ENCODE measurements around the gene MYO7B. TPM values are rescaled to one million over a fixed set of nuclear protein-coding genes. Genes with fewer than 3 reads are reported as not detected.

MYO7B gene
- total RNA-seq, 4 donors from 2014 or later, result 2.3 to 13.0 (median 4.8) TPM

GRCh38 chr2:127624320-127624755 lies 88.9 kb downstream of the MYO7B start:
- no peak for DNase-seq (ENCODE audit: low spot score in 2 of 2)
- TF ChIP-seq POLR2A (IDR thresholded peaks at IDR 0.05), result no peak
- no peak for TF ChIP-seq CTCF (IDR thresholded peaks at IDR 0.05)
- whole genome bisulfite sequencing, 2 donors, result 98 to 99% methylated on average over 5 of the region's 5 CpGs
- intact Hi-C loops (cut with DNase I; ENCODE audit: low total_unique reads), result no loop called here
- H3K4me3 ChIP-seq (ENCODE audit: low read depth, poor library complexity, severe bottlenecking), result no peak overlapping the region

- DNase-seq (ENCODE audit: low spot score in 2 of 2), result peak in 1 of 2 donors; percentile 84
- intact Hi-C loops (cut with DNase I; ENCODE audit: low total_unique reads), result no loop called here
- TF ChIP-seq POLR2A (IDR thresholded peaks at IDR 0.05) (no peak), CTCF (IDR thresholded peaks at IDR 0.05) (no peak)
- 85 to 87% methylated on average over 21 to 23 of the region's 23 CpGs for WGBS, 2 donors
- H3K4me3 ChIP-seq (ENCODE audit: low read depth, poor library complexity, severe bottlenecking), result no peak overlapping the region
Observed at GRCh38 chr2:127624756-127625571, 89.5 kb downstream of the MYO7B start.

- peak in 1 of 2 donors; percentile 67 for DNase-seq (ENCODE audit: low spot score in 2 of 2)
- H3K4me3 ChIP-seq (ENCODE audit: low read depth, poor library complexity, severe bottlenecking), result no peak overlapping the region
- 78 to 94% methylated on average over 1 to 2 of the region's 2 CpGs for WGBS, 2 donors
- intact Hi-C loops (cut with DNase I; ENCODE audit: low total_unique reads), result no loop called here
- TF ChIP-seq POLR2A (IDR thresholded peaks at IDR 0.05) (no peak), CTCF (IDR thresholded peaks at IDR 0.05) (no peak)
Observed at GRCh38 chr2:127625572-127625951, 90.1 kb downstream of the MYO7B start.

- no peak overlapping the region for H3K4me3 ChIP-seq (ENCODE audit: low read depth, poor library complexity, severe bottlenecking)
- WGBS, 2 donors, result 41 to 45% methylated on average over 12 of the region's 12 CpGs
- intact Hi-C loops (cut with DNase I; ENCODE audit: low total_unique reads), result no loop called here
- DNase-seq (ENCODE audit: low spot score in 2 of 2), result no peak
- TF ChIP-seq CTCF (IDR thresholded peaks at IDR 0.05), result no peak
- no peak for TF ChIP-seq POLR2A (IDR thresholded peaks at IDR 0.05)
Observed at GRCh38 chr2:127626175-127626574, 90.7 kb downstream of the MYO7B start.

GRCh38 chr2:127626917-127627739 lies 91.6 kb downstream of the MYO7B start:
- TF ChIP-seq POLR2A (IDR thresholded peaks at IDR 0.05), result no peak
- TF ChIP-seq CTCF (IDR thresholded peaks at IDR 0.05), result no peak
- WGBS, 2 donors, result 89 to 91% methylated on average over 27 to 28 of the region's 28 CpGs
- no peak overlapping the region for H3K4me3 ChIP-seq (ENCODE audit: low read depth, poor library complexity, severe bottlenecking)
- DNase-seq (ENCODE audit: low spot score in 2 of 2), result no peak
- intact Hi-C loops (cut with DNase I; ENCODE audit: low total_unique reads), result no loop called here

Data from lower leg skin (tissue), 4 donors.